Activated T-helper 17 cell treated with anti-CD3 and anti-CD28 coated beads, Interleukin-2, amount 50 U/mL, for 72 hours (primary cell): ENCODE data around the gene APCDD1. TPM values are rescaled to one million over a fixed set of nuclear protein-coding genes. Genes with fewer than 3 reads are reported as not detected.
A peak's percentile ranks its signal among the peaks of the same experiment; 100 is the strongest.

ENCODE experiments used
- ATAC-seq: fragments of 150-1000 bp; cut with Tn5 transposase; replicated peaks from 2 replicates; pipeline ENCODE4 v1.10.0; 2021; ENCODE audit warnings: mild to moderate bottlenecking, moderate library complexity
- H3K27ac Mint-ChIP-seq: one replicate; pipeline ENCODE4 v1.8.0; 2022; ENCODE audit warnings: mixed read lengths
- H3K27me3 Mint-ChIP-seq: one replicate; pipeline ENCODE4 v1.8.0; 2022; ENCODE audit warnings: mixed read lengths
- H3K36me3 Mint-ChIP-seq: one replicate; pipeline ENCODE4 v1.8.0; 2022; ENCODE audit warnings: low read depth, mild to moderate bottlenecking, mixed read lengths
- H3K4me1 Mint-ChIP-seq: one replicate; pipeline ENCODE4 v1.8.0; 2022; ENCODE audit warnings: mixed read lengths
- H3K4me3 Mint-ChIP-seq: one replicate; pipeline ENCODE4 v1.8.0; 2022; ENCODE audit warnings: mild to moderate bottlenecking, mixed read lengths
- H3K9me3 Mint-ChIP-seq: one replicate; pipeline ENCODE4 v1.8.0; 2022; ENCODE audit warnings: mixed read lengths
- total RNA-seq, 2 donors: library from RNA; stranded (reverse); gene quantifications; one replicate each; pipeline ENCODE4 v1.2.3, GENCODE V29; 2022

Gene APCDD1
- total RNA-seq, 2 donors from 2014 or later: not detected

DNA sequence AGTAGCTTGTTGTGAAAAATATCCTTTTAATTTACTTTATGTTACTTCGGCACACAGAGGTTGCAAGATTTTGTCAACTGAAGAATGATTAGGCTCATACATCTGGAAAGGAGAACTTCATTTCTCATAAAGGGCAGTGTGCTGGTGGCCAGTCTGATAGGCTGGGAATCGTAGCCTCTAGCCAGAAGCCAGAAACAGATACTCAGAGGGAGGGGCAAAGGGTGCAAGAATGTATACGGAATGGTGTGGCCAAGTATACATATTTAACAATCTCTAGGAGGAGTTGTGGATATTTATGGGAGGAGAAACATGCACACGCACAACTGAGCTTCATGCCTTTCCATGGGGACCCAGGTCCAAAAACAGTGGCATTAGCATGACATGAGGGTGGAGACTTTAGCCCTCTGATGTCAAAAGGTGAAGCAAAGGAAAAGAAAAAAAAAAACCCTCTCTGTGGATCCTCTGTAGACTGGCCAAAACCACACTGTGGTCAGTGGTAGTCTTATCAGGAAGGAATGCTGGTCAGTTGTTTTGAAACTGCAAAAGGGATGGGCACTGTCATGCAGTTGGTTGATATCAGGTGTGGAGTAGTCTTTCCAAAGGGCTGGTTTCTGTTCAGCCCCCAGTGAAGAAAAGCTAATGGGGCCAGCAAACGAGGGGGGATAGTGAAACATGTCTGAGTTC lies 34.9 kb upstream of the APCDD1 start:
- Mint-ChIP-seq H3K27ac (peak overlapping the region; percentile 23), H3K4me1 (no peaks in the 10 kb centered on the region), H3K27me3 (peaks cover 15% of the 10 kb centered on the region), H3K9me3 (peaks cover 5% of the 10 kb centered on the region), H3K36me3 (no peaks in the 10 kb centered on the region), H3K4me3 (no peak overlapping the region)
- no peak for ATAC-seq

GRCh38 chr18:10420561-10421352 lies 33.7 kb upstream of the APCDD1 start:
- Mint-ChIP-seq H3K27ac (no peak overlapping the region), H3K9me3 (peaks cover 5% of the 10 kb centered on the region), H3K36me3 (no peaks in the 10 kb centered on the region), H3K4me3 (no peak overlapping the region), H3K4me1 (no peaks in the 10 kb centered on the region), H3K27me3 (peaks cover 7% of the 10 kb centered on the region)
- no peak for ATAC-seq

DNA sequence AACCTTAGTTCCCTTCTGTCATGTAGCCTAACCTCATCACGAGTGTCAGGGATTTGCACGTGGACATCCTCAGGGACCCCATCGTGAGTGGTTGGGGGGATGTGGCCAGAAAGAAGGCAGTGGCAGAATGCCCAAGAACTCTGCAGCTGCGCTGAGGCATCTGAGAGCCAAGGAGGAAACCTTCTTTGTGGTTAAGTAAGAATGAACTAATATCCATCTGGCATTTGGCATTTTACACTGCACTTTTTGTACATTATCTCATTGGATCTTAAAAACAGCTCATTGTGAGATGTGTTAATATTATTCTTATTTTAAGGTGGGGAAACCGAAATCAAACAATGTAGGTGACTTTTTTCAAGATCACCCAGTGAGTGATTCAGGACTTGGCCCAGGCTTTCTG lies 32.6 kb upstream of the APCDD1 start:
- Mint-ChIP-seq H3K4me3 (no peak overlapping the region), H3K4me1 (no peaks in the 10 kb centered on the region), H3K9me3 (peaks cover 5% of the 10 kb centered on the region), H3K27me3 (peaks cover 11% of the 10 kb centered on the region), H3K27ac (no peak overlapping the region), H3K36me3 (no peaks in the 10 kb centered on the region)
- ATAC-seq: no peak

GRCh38 chr18:10422731-10423130 lies 31.7 kb upstream of the APCDD1 start:
- peaks cover 13% of the 10 kb centered on the region for H3K27me3 Mint-ChIP-seq
- ATAC-seq: no peak
- H3K4me1 Mint-ChIP-seq: no peaks in the 10 kb centered on the region
- peaks cover 5% of the 10 kb centered on the region for H3K9me3 Mint-ChIP-seq
- H3K27ac Mint-ChIP-seq: no peak overlapping the region
- H3K4me3 Mint-ChIP-seq: no peak overlapping the region
- H3K36me3 Mint-ChIP-seq: no peaks in the 10 kb centered on the region

DNA sequence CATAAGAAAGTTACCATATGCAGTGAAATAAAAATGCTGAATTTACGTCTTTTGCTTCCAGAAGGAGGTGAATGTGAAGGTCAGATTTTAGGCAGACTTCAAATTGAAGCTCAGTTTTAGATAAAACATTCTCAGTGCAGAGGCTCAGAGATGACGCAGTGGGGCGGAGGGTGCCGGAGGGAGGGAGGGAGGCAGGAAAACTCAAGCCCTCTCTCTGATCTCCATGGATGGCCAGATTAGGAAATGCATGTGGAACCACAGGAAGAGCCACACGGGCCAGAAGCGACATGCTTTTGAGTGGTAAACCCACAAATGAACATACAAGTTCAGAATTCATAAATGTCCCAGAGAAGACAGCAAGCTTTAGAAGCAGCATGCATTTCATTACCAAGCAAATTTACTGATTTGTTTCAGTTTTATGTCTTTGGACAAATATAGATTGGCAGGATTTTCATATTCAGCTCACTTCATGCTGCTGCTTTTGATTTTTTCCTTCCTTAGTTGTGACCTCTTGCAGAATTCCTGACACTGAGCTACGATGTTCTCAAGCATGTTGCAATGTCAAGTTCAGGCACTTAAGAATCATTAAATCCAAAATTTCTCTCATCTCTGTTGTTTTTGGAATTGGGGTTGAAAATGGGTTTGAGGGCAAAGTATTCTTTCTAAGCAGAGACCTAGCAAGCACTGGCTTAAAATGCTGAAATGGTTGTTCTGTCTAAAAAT lies 29.7 kb upstream of the APCDD1 start:
- peaks cover 13% of the 10 kb centered on the region for H3K27me3 Mint-ChIP-seq
- no peaks in the 10 kb centered on the region for H3K4me1 Mint-ChIP-seq
- H3K9me3 Mint-ChIP-seq: peaks cover 5% of the 10 kb centered on the region
- H3K4me3 Mint-ChIP-seq: no peak overlapping the region
- no peaks in the 10 kb centered on the region for H3K36me3 Mint-ChIP-seq
- no peak for ATAC-seq
- H3K27ac Mint-ChIP-seq: no peak overlapping the region

- Mint-ChIP-seq H3K4me3 (no peak overlapping the region), H3K36me3 (no peaks in the 10 kb centered on the region), H3K27ac (no peak overlapping the region), H3K4me1 (no peaks in the 10 kb centered on the region), H3K9me3 (no peaks in the 10 kb centered on the region), H3K27me3 (peaks cover 10% of the 10 kb centered on the region)
- no peak for ATAC-seq
These were observed 23.8 kb upstream of the APCDD1 start for GRCh38 chr18:10430677-10431076.

GRCh38 chr18:10431680-10432079 lies 22.8 kb upstream of the APCDD1 start:
- Mint-ChIP-seq H3K4me3 (no peak overlapping the region), H3K27ac (no peak overlapping the region), H3K4me1 (no peaks in the 10 kb centered on the region), H3K36me3 (no peaks in the 10 kb centered on the region), H3K9me3 (no peaks in the 10 kb centered on the region), H3K27me3 (peaks cover 6% of the 10 kb centered on the region)
- ATAC-seq: no peak

GRCh38 chr18:10432781-10433180 lies 21.7 kb upstream of the APCDD1 start:
- no peak for ATAC-seq
- Mint-ChIP-seq H3K4me1 (no peaks in the 10 kb centered on the region), H3K27me3 (peaks cover 3% of the 10 kb centered on the region)

GRCh38 chr18:10436160-10436559 lies 18.3 kb upstream of the APCDD1 start:
- peaks cover 7% of the 10 kb centered on the region for H3K27me3 Mint-ChIP-seq
- no peak overlapping the region for H3K27ac Mint-ChIP-seq
- ATAC-seq: no peak
- H3K36me3 Mint-ChIP-seq: no peaks in the 10 kb centered on the region
- no peak overlapping the region for H3K4me3 Mint-ChIP-seq
- no peaks in the 10 kb centered on the region for H3K4me1 Mint-ChIP-seq
- no peaks in the 10 kb centered on the region for H3K9me3 Mint-ChIP-seq

More at GRCh38 chr18:10432781-10433180, 21.7 kb upstream of the APCDD1 start:
- Mint-ChIP-seq H3K4me3 (no peak overlapping the region), H3K36me3 (no peaks in the 10 kb centered on the region), H3K27ac (no peak overlapping the region), H3K9me3 (no peaks in the 10 kb centered on the region)

GRCh38 chr18:10437837-10438236 lies 16.6 kb upstream of the APCDD1 start:
- no peak overlapping the region for H3K27ac Mint-ChIP-seq
- no peaks in the 10 kb centered on the region for H3K4me1 Mint-ChIP-seq
- H3K27me3 Mint-ChIP-seq: peaks cover 10% of the 10 kb centered on the region
- H3K4me3 Mint-ChIP-seq: no peak overlapping the region
- H3K36me3 Mint-ChIP-seq: no peaks in the 10 kb centered on the region
- H3K9me3 Mint-ChIP-seq: no peaks in the 10 kb centered on the region
- ATAC-seq: no peak

DNA sequence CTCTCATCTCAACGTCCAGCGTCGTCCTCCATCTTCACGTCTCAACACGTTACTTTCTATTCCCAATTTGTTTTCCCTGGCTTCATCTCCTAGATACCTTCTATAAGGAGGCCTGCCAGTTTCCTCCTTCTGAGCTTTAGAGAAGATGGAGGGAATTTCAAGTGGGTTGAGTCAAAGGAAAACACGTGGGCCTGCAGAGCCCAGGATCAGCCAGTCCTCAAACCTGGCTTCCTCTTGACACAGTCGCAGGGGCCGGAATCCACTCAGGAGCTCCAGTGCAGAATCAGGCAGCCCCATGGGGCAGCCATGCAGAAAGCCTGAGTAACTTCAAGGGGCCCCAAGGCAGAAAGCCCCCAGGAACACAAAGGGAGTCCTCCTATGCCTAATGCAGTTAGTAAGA lies 14.5 kb upstream of the APCDD1 start:
- ATAC-seq: no peak
- no peaks in the 10 kb centered on the region for H3K4me1 Mint-ChIP-seq
- no peak overlapping the region for H3K27ac Mint-ChIP-seq
- no peaks in the 10 kb centered on the region for H3K36me3 Mint-ChIP-seq
- peaks cover 11% of the 10 kb centered on the region for H3K27me3 Mint-ChIP-seq
- H3K9me3 Mint-ChIP-seq: no peaks in the 10 kb centered on the region
- H3K4me3 Mint-ChIP-seq: no peak overlapping the region

GRCh38 chr18:10440884-10441283 lies 13.6 kb upstream of the APCDD1 start:
- Mint-ChIP-seq H3K9me3 (no peaks in the 10 kb centered on the region), H3K27me3 (peaks cover 11% of the 10 kb centered on the region), H3K36me3 (no peaks in the 10 kb centered on the region), H3K27ac (no peak overlapping the region), H3K4me3 (no peak overlapping the region), H3K4me1 (no peaks in the 10 kb centered on the region)
- no peak for ATAC-seq

GRCh38 chr18:10441472-10441871 lies 13.0 kb upstream of the APCDD1 start:
- Mint-ChIP-seq H3K4me3 (no peak overlapping the region), H3K36me3 (no peaks in the 10 kb centered on the region), H3K9me3 (no peaks in the 10 kb centered on the region), H3K4me1 (no peaks in the 10 kb centered on the region), H3K27me3 (peaks cover 11% of the 10 kb centered on the region), H3K27ac (no peak overlapping the region)
- no peak for ATAC-seq

- no peak overlapping the region for H3K4me3 Mint-ChIP-seq
- H3K27ac Mint-ChIP-seq: no peak overlapping the region
- no peaks in the 10 kb centered on the region for H3K36me3 Mint-ChIP-seq
- H3K9me3 Mint-ChIP-seq: no peaks in the 10 kb centered on the region
- H3K4me1 Mint-ChIP-seq: no peaks in the 10 kb centered on the region
- peaks cover 11% of the 10 kb centered on the region for H3K27me3 Mint-ChIP-seq
- ATAC-seq: no peak
These were observed 11.9 kb upstream of the APCDD1 start for GRCh38 chr18:10442551-10442971.

DNA sequence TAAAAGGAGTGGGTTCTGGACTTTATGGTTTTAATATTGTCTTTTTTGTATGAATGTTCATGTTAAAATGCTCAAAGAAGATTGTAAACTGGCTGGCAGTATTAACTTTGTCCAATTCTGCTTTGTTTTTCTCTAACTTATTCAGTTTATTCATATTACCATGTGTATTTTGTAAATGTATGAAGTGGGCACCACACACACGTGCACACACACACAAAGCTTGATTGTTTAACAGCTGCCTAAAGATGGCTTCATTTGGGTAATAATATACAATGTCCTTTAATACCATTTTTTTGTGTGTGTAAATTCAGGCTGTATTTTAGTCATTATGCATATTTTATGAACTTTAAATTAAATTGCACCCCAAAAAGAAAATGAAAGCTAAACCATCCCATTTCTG lies 11.4 kb upstream of the APCDD1 start:
- Mint-ChIP-seq H3K9me3 (no peaks in the 10 kb centered on the region), H3K4me3 (no peak overlapping the region), H3K27me3 (peaks cover 12% of the 10 kb centered on the region), H3K4me1 (no peaks in the 10 kb centered on the region), H3K36me3 (no peaks in the 10 kb centered on the region), H3K27ac (no peak overlapping the region)
- no peak for ATAC-seq
